GM21515 (cell line): ENCODE results near the gene HS6ST1.
"Not testable (repeated sequence)": the region's sequence is repeated elsewhere in the genome, so short reads cannot be mapped to it uniquely, and the experiment has no call there.

Experiments used
- ATAC-seq: cut with Tn5 transposase; IDR thresholded peaks from one replicate; pipeline ENCODE4 v1.9.1; 2021; ENCODE audit not compliant: unreplicated experiment

The HS6ST1 gene

DNA sequence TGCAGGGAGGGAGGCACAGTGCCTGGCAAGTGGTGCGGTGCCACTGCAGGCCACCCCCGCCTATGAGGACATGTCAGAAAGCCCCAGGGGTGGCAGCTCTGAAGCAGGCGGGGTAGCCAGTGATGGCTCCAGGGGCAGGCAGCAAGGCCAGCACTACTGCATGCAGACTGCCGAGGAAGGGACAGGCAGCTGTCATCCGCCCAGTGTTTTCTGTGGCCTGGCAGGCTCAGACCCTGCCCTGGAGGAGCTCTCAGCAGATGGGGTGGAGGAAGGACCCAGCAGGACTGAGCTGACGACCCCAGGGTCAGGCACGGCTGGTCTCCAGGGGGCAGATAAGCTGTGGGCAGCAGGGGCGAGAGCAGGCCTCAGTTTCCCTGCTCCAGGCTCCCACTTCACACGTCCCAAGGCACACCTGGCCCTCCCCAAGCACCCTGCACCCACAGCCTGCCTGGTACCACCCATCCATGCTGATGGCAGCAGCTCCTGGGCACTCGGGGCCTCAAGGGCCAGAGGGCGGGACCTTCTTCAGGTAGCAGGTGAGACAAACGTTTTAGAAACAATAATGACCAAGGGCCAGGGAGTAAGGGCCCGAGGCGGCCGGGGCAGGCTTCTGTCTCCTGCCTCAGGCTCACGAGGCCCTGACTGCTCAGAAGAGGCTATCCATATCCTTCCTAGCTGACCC is 48.5 kb downstream of the HS6ST1 start:
- no peak for ATAC-seq

DNA sequence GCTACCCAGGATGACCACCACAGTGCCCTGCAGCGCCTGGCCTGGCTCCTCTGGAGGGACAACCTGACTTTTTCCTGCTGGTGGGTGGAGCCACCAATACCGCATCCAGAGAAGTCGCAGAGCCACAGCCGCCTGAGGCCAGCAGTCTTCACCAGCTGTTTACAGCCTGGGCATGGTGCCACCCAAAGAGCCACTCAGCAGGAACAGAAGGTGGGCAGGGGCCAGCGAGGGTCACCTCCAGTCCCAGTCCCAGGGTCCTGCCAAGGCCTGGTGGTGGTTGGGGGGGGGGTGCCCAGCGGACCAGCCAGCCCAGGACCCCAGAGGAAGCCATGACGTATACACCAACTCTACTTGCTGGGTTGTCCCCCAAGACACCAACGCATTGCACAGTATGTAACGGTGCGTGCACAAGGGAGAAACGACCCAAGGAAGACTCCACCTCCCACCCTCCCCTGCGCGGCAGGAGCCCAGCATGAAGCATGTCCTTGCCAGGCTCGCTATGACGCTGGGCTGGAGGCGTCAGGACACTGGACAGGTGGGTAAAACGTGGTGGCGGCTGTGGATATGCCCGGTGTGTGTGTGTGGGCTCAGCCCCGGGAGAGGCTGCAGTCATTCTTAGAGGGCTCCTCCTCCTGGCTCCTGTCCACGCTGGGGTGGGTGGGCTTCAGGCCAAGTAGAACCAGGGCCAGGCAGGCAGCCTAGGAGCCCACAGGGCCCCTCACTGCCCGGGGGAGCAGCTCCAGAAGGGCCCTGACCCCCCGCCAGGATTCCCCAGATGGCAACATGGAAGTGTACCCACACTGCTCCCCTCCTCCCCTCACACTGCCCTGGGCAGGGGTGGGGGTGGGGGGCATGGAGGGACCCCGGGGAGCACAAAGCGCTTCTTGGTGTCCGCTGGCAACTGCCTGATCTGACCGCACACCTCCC is 49.3 kb downstream of the HS6ST1 start:
- no peak for ATAC-seq

DNA sequence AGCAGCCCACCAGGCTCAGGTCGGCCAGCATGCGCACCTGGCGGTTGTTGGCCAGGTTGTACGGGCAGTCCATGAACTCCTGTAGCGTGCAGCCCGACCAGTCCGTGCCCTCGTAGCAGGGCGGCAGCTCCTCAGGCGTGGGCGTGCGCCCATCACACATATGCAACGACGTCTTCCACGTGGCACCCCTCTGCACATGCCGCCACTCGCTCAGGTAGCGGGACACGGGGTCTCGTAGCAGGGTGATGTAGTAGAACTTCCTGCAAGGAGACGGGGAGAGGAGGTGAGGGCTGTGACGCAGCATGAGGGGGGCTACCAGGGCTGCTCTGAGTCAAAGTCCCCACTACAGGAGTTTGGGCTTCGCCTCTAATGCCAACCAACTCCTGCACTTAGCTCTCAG is 50.1 kb downstream of the HS6ST1 start:
- not testable (repeated sequence) for ATAC-seq

DNA sequence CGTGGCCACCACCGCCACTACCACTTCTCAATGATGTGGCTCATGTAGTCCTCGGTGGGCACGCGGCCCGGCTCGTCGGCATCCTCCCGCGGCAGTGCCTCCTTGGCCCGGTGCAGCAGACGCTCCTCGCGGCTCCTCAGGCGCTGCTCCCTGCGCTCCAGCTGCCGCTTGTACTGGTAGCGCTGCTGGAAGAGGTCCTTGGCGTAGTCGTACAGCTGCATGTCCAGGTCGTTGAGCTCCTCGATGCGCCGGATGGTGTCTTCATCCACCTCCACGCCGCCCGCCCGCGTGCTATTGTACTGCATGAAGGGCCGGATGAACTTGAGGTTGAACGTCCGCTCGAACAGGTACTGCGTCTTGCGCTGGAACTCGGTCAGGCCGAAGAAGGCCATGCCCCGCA is 50.5 kb downstream of the HS6ST1 start:
- not testable (repeated sequence) for ATAC-seq

DNA sequence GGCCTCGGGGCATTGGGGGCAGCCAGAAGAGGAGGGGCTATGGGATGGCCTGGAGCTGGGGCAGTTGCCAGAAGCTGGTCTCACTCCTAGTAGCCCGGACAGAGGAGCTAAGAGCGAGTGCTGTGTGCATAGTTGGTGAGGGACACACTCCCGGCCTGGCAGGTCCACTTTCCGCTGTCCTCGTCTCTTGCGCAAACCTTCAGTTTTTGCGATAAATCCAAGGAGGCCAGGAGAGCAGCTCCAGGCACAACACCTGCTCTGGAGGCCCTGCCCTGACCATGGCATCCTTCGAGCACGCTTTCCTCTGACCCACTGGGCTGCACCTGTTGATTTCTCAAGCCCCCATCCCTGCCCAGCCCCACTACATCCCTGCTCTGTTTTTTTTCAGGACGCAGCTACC is 51.0 kb downstream of the HS6ST1 start:
- ATAC-seq, result not testable (repeated sequence)

DNA sequence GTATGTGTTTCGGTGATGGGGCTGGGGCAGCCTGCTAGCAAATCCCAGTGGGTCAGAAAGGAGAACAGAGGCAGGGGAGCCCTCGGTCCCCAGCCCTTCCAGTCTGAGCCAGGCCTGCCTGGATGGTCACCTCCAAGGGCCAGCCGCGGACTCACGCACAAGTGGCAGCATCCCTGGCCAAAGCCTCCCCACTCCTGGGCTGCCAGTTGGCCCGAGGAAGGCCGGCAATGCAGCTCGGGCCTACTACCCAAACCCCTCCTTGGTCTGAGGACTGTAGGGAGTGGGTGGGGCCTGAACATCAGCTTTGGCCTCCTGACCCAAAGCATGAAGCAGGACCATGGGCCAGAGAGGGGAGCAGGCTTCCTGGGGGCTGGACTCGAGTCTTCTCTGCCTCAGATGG is 51.5 kb downstream of the HS6ST1 start:
- not testable (repeated sequence) for ATAC-seq

DNA sequence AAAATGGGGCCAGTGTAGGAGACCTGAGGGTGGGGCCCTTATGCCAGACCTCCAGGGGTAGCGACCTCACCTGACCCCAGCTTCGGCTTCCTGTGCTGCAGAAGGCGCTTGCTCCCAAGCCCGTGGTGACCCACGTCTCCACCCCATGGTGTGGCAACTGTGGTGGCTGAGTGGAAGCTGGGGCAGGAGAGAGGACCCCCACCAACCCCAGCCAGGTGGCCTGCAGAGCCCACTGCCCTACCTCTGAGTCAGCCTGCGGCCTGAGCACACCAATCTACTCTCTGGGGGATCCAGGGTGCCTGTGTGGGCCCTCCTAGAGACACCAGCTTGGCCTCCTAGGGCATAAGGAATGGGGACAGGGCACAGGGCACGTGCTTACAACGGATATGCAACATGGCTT is 52.2 kb downstream of the HS6ST1 start:
- ATAC-seq, result not testable (repeated sequence)

DNA sequence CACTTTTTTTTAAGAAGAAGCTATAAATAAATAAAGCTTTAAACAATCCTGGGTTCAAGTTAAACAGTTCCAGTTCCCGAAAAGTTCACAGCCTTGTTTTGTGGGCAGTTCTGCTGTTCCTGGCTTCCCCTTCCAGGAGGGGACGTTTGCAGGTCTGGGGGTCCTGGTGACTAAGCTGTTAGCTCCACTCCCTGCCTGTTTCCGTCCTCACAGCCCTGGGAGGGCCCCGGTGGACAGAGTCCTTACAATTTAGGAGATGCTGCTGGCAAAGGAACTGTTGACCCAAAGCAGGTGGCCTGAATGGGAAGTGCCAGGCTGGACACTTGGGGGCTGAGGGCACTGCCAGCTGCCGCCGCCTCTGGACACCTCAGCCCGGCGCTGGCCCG is 53.1 kb downstream of the HS6ST1 start:
- ATAC-seq, result not testable (repeated sequence)

DNA sequence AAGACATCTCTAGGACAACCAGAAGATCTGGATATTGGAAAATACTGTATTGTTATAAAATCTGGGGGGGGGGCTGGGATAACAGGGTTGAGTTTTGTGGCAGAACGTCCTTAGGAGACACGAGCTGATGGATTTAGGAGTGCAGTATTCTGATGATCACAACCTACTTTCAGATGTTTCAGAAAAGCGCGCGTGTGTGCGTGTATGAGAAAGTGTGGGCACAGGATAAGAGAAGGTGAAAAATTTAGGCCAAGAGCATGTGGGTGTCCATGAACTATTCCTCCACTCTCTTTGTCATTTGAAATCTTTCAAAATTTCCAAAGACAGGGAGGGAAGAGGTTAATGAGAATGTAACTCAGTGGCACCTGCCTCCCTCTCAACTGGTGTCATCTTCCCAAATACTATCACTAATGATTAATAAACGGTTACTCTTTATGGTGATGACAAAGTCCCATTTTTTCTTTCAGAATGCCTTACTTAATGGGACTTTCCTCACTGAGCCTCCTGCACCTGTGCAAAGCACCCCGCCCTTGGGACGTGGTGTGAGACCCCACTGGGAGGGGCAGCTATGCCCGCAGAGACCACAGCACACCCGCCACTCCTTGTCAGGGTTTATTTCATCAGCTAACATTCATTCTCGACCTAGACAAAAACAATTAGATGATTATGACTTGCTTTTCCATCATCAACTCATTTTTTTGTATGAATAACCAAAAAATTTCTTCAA is 53.6 kb downstream of the HS6ST1 start:
- no peak for ATAC-seq

DNA sequence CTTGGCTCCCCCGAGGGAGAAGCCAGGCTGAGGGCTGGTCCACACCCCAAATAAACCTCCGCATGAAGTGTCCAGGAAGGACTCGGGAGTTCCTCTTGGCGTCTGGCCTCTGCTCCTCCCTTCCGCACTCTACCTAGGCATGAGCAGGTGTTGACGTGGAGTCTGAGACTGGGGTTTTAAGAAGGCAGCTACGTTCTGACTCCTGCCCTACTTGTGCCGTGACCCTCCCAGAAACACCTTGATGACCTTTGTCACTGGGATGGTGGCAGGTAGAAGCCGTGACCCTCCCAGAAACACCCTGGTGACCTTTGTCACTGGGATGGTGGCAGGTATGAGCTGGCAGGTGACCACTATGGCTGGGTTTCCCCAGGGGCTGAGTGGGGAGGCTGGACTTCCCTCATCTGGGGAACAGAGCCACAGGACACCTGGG is 54.8 kb downstream of the HS6ST1 start:
- no peak for ATAC-seq

DNA sequence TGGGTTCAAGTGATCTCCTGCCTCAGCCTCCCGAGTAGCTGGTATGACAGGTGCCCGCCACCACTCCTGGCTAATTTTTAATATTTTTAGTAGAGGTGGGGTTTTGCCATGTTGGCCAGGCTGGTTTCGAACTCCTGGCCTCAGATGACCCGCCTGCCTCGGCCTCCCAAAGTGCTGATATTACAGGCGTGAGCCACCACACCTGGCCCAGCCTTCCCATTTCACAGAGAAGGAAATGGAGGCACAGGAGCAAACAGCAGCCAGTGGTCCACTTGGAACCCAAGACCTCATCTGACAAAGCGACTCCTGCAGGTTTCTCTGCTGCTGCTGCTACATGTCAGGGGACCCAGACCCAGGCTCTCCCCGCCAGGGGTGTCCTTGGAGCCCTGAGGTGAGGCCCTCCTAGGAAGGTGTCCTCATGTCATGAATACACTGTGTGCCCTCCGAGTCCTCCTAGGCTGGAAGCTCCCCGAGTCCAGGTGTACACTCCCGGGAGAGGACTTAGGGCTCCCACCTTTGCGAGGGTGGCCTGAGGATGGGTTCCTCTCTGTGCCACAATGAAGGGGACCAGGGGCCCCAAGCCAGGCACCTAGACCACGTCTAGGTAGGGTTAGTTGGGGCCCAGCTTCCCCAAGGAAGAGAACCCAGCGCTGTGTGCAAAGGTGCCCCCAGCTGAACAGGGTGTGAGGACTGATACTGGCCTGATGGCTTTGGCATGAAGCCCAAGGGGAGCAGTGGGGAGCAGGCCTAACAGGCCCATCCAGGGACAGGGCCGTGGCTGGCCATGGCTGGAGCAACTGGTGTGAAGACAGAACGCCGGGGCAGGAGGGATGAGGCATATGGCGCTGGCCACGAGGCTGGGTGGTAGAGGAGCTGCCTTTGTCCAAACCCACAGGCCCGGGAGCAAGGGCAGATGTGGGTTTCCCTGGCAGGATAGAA is 56.1 kb downstream of the HS6ST1 start:
- ATAC-seq, result no peak

DNA sequence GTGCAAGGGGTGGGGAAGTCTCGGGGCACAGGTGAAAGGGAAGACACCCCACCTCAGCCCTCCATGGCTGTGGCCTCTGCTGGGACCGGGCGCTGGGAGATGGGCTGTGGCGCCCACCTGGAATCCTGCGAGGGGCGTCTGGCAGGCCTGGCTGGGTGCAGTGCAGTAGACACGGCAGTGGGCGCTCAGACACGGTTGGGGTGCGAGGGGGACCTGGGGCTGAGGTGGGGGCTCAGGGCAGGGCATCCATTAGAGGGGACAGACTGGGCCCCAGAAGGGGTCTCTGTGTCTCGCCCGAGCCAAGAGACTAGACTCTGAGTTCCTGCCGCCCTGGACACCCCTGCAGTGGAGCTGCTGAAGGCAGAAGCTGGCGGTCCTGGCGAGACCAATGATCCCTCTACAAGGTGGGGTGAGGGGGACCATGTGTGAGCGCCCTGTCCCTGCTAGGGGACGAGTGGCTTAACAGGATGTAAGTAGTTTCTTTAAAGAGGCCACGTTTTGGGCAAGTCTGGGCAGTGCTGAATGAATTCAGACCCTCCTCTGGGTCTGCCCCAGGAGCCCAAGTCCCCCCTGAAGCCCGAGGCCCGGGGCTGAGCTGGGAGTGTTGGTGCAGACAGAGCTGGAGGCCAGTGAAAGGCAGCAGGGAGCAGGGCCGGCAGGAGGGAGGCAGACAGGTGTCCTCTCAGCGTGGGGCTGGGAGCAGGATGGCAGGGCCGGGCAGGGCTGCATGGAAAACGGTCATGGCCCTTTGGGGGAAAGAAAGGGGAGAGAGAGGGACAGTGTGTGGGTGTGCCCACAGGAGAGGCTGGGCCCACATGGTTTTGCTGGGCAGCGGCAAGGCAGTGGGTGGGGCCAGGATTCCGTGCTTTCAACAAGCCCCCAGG is 57.2 kb downstream of the HS6ST1 start:
- ATAC-seq, result no peak

DNA sequence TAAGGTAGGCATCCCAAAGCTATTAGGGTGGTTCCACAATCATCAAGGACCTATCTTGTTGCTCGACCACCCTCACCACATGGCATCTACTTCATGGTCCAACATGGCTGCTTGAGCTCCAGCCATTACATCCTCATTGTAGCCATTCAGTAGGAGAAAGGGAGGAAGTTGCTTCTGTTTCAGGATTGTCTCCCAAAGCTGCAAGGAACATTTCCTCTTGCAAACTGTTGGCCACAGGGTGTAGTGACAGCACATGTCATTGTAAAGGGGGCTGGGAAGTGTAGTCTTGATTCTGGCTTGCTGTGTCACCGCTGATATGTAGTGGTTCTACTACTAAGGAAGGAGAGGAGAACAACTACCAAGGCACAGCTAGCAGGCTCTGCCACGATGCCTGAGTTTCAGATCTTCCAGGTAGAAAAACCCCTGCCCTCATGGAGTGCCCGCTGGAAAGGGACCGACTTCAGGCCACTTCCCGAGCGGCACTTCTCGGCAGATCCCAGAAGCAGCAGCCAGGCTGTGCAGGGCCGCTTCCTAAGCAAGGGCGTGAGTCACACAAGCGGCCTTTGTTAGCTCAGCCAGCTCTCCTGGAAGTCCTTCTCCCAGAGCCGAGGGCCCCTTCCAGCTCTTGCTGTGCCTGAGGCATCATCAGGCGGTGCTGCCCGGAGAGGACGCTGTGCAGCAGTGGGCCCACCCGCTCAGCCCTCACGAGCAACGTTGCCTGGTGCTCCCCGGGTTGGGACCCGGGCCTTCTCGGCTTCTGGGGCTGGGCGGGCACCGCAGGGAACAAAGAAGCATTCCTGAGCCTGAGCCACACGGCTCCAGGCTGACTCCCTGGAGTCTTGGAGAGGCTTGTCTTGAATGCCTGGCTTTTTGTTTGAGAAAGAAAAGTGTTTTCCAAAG is 58.2 kb downstream of the HS6ST1 start:
- ATAC-seq, result no peak

DNA sequence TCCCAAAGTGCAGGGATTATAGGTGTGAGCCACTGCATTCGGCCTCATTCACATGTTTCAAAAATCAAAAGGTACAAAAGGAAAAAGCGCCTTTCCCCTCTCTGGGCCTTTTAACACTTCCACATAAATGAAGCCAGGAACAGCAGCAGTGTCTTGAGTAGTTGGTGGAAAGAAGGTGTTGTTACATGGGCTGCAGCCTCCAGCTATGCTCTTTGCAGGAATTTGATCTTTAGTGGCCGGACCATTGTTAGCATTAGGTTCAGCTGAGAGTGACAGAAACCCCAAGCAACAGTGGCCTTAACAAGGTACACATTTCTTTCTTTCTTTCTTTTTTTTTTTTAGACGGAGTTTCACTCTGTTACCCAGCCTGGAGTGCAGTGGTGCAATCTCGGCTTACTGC is 59.1 kb downstream of the HS6ST1 start:
- ATAC-seq, result no peak

DNA sequence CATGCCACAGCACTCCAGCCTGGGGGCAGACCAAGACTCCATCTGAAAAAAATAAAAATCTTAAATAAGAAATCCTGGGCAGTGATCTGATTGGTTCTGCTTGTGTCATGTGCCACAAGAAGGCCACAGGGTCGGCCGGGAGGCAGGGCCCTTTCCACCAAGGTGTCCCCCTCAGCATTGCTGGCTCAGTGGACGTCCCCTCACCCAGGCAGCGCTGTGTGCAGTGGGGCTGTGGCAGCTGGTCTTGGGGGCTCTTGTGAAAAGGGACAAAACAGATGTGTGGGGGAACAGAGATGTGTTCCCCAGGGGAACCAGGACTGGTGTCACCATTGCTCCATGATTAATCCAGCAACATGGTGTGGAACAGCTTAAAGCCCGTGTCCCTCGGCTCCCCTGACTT is 60.5 kb downstream of the HS6ST1 start:
- ATAC-seq, result no peak

DNA sequence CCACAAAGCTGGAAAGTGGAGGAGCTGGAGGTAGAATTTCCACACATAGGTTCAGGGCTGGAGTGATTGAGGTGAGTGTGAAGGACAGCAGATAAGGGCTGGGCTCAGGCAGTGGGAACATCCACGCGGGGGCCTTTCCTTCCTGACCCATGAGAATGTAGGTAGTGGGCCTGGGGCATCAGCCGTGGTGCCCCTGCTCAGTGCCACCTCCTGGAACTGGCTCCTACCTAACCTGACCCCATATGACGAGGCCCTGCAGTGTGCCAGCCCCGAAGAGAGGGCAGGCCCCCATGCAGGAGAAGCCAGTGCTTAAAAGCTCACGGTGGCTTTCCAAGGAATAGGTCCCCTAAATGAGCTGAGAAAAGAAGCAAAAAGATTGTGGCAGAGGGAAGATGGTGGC is 66.2 kb downstream of the HS6ST1 start:
- no peak for ATAC-seq

DNA sequence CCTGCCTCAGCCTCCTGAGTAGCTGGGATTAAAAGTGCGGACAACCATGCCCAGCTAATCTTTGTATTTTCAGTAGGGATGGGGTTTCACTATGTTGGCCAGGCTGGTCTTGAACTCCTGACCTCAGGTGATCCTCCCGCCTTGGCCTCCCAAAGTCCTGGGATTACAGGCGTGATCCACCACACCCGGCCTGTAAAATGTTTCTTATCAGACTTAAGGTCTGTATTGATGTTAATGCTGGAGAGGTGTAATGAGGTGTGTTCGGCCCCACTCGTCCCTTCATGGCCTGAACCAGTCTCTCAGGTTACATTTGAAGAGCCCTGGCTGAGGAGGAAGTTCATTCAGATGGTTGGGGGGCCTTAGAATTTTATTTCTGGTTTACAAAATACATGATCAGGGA is 66.6 kb downstream of the HS6ST1 start:
- ATAC-seq, result not testable (repeated sequence)

DNA sequence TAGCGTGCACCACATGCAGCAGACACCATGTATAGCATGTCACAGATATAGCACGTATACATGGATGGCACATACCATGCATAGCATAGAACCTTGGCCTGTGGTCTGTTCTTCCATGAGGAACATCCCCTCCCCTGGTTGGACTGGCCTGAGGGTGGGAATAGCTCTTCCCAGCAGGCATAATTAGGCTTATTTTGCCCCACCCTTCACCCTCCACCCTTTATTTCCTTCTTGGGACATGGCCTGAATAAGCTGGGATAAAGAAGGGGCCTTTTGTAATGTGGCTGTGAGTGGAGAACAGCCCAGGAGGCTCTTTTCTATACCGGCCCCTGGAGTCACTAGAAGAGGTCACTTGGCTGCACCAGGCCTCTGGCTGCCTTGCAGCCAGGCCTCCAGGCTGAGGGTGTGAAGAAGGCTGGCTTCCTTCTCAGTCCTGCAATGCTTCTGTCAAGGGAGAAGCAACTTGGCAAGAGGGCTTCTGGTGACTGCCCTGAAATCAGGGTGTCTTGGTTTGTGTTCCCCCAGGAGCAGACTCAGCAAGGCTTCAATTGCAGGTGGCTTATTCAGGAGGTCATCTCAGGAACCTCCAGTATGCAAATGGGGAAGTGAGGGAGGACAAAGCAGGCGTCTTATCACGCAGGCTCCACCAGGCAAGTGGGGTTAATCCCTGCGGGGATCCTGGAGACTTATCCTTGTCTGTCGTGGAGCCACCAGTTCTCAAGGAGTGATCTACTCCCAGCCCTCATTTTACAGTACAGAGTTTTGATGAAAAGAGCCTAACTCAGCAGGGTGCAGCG is 68.2 kb downstream of the HS6ST1 start:
- ATAC-seq, result no peak
